Measurements from ENCODE around the gene IQSEC1. TPM values are rescaled to one million over a fixed set of nuclear protein-coding genes. Genes with fewer than 3 reads are reported as not detected.

IQSEC1 gene
- total and polyA plus RNA-seq, 9 of the 15 experiments (the other 6 are each of a cell fraction or from before 2014, with no cell fraction given) = 0.56 to 39.0 (median 6.8) TPM

DNA sequence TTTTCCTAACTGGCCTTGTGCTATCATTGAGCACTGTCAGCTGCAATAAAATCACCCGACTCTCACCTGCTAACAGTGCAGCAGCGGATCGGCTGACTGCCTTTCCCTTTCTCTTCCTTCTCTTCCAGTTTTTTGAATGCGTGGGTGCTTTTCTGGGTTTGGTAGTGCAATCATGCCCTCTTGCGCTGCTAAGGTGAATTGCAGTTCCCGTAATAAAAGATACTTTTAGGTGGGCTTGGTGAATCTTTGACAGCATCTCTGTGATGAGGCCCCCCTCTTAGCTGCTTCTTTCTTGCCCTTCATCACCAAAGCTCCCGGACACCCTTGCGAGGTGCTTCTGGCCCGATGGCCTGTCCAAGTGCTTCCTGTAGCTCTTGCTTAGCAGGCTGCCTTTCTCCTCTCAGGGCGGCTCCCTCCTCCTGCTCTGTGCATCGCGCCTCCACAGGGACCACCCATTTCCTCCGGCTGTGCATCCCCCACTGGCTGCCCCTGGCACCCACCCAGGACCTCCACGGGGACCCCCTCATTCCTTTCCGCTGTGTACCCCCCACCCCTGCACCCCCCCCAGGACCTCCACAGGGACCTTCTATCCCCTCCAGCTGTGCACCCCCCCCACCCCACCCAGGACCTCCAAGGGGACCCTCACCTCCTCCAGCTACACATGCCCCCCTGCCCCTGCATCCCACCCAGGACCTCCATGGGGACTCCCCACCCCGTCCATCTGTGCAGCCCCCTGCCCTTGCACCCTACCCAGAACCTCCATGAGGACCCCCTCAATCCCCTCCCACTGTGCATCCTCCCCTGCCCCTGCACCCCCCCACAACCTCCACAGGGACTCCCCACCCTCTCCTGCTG lies 181.0 kb downstream of the IQSEC1 start (continued):
- TF ChIP-seq TAF15 (IDR thresholded peaks at IDR 0.05; ENCODE audit: low read depth, low read length) = no peak
- TF ChIP-seq ZBTB26 (CRISPR knock-in tag; IDR thresholded peaks at IDR 0.05) = no peak
- no peak for TF ChIP-seq MECOM (CRISPR knock-in tag; IDR thresholded peaks at IDR 0.05)
- no peak for TF ChIP-seq TEAD2 (tag; IDR thresholded peaks at IDR 0.05)
- TF ChIP-seq DMBX1 (CRISPR knock-in tag; IDR thresholded peaks at IDR 0.05; ENCODE audit: borderline replicate concordance) = no peak
- no peak for TF ChIP-seq KDM5B (IDR thresholded peaks at IDR 0.05; ENCODE audit: insufficient replicate concordance, low read depth, low read length)
- TF ChIP-seq MAZ (CRISPR knock-in tag; conservative IDR thresholded peaks at IDR 0.05 in 1 of 2, IDR thresholded peaks at IDR 0.05 in 1 of 2) = 0 out of 4 replicates have a peak, but pooled peaks have one; percentile 25 to 42
- no peak for TF ChIP-seq ZNF263 (CRISPR knock-in tag; IDR thresholded peaks at IDR 0.05; ENCODE audit: borderline replicate concordance)
- TF ChIP-seq, protein P1, sequence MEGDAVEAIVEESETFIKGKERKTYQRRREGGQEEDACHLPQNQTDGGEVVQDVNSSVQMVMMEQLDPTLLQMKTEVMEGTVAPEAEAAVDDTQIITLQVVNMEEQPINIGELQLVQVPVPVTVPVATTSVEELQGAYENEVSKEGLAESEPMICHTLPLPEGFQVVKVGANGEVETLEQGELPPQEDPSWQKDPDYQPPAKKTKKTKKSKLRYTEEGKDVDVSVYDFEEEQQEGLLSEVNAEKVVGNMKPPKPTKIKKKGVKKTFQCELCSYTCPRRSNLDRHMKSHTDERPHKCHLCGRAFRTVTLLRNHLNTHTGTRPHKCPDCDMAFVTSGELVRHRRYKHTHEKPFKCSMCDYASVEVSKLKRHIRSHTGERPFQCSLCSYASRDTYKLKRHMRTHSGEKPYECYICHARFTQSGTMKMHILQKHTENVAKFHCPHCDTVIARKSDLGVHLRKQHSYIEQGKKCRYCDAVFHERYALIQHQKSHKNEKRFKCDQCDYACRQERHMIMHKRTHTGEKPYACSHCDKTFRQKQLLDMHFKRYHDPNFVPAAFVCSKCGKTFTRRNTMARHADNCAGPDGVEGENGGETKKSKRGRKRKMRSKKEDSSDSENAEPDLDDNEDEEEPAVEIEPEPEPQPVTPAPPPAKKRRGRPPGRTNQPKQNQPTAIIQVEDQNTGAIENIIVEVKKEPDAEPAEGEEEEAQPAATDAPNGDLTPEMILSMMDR (IDR thresholded peaks at IDR 0.05 in 2 of 3, conservative IDR thresholded peaks at IDR 0.05 in 1 of 3; ENCODE audit: insufficient read depth in 2 of 3, low read depth in 1 of 3, low read length in 3 of 3) = peak; percentile 94 to 98 (median 98)
- TF ChIP-seq ZNF695 (CRISPR knock-in tag; IDR thresholded peaks at IDR 0.05) = no peak
- no peak for TF ChIP-seq ZNF561 (CRISPR knock-in tag; conservative IDR thresholded peaks at IDR 0.05)
- no peak for TF ChIP-seq NKRF (IDR thresholded peaks at IDR 0.05; ENCODE audit: borderline replicate concordance)
- 0 out of 2 replicates have a peak, but pooled peaks have one; percentile 9 for TF ChIP-seq ZNF316 (IDR thresholded peaks at IDR 0.05)
- no peak for TF ChIP-seq ZBTB5 (IDR thresholded peaks at IDR 0.05)
